Cardiac atrium fibroblast (primary cell): Measurements from ENCODE around the gene ST6GALNAC4. TPM values are rescaled to one million over a fixed set of nuclear protein-coding genes. Genes with fewer than 3 reads are reported as not detected.

Experiments
- total RNA-seq: library from RNA; depleted of rRNA; stranded (reverse); fragments of >200 nt; gene quantifications from 2 replicates; pipeline ENCODE4 v1.2.3, GENCODE V29; 2015

ST6GALNAC4 gene, protein sequence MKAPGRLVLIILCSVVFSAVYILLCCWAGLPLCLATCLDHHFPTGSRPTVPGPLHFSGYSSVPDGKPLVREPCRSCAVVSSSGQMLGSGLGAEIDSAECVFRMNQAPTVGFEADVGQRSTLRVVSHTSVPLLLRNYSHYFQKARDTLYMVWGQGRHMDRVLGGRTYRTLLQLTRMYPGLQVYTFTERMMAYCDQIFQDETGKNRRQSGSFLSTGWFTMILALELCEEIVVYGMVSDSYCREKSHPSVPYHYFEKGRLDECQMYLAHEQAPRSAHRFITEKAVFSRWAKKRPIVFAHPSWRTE
- total RNA-seq, result 66.1 and 73.9 TPM in 2 replicates

DNA sequence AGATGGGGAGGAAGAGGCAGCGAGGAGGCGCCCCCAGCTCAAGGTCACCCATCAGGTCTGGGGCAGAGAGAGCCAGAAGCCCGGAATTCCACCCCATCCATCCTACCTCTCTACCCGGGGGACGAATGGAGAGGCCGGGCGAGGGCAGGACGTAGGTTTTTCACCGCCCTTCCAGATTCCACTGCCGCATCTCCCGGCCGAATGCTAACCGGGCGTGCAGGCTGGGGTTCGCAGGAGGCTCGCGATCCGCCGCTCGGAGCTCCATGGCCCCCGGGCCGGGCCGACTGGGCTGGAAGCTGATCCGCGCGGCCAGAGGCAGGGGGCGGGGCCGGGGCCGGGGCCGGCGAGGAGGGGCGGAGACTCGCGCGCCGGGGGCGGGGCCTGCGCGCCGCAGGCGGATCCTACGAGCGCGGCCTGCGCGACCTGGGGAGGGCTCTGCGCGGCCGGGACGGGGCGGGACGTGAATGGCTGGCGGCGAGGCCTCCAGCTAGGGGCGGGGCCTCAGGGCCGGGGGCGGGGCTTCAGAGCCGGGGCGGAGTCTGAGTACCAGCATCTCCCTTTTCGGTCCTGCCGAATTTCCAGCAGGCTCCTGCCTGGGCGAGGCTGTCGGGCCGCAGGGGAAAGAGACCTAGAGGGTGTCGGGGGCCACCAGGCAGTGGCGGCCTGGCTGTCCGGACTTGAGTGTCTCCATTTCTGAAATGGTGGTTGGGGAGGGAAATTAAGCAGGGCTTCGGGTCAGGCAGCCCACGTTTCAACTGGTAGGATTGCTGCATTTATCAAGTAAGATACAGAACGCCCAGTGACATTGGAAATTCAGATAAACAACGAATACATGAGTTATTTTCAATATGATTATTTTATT, at the start of gene ST6GALNAC4:
Gene ST6GALNAC4, minus strand, starts transcription at position 322 of the 862 bp plus-strand sequence. CDS start 622 bp downstream, outside the sequence.

DNA sequence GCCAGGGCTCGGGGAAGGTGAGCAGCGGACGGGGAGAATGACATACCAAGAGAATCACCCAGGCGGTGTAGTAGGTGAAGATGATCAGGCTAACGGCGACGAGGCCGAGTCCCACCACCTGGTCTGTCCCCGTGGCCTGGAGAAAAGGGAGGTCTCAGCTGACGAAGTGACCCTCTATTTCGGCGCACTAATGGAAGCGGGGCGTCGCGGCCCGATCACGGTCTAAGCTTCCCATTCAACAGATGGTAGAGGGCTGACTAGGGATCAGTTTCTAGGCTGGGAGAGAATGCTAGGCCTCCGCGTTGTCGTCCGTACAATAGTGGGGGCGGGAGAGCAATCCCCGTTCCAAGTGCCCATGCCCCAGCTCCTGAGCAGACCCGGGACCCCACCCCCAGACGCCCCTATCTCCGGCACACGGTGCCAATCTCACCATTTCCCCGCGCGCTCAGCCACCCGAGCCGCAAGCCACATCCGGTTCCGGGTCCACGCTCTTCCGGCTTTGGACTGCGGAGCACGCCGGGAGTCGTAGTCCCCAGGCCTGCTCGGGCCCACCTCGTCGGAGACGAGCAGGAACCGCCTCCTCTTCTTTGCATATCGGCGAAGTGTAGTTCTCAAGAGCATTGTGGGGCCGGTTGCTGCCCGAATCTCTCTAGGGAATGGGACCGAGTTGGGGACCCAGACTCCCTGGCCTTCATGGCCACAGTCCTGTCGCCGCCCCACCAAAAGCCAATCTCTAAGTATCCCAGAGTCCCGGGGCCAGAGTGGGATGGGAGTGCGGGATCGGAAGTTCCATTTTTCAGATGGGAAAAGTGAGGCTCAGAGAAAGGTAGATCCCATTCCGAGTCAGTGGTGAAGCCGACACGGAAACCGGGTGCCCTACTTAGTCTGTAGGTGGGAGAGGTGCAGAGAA, 20.8 kb upstream of the ST6GALNAC4 start, which contains the start of gene DPM2:
Gene DPM2, minus strand, starts transcription at position 467 of the 910 bp plus-strand sequence. Its CDS starts 34 bp downstream, at position 433.

DNA sequence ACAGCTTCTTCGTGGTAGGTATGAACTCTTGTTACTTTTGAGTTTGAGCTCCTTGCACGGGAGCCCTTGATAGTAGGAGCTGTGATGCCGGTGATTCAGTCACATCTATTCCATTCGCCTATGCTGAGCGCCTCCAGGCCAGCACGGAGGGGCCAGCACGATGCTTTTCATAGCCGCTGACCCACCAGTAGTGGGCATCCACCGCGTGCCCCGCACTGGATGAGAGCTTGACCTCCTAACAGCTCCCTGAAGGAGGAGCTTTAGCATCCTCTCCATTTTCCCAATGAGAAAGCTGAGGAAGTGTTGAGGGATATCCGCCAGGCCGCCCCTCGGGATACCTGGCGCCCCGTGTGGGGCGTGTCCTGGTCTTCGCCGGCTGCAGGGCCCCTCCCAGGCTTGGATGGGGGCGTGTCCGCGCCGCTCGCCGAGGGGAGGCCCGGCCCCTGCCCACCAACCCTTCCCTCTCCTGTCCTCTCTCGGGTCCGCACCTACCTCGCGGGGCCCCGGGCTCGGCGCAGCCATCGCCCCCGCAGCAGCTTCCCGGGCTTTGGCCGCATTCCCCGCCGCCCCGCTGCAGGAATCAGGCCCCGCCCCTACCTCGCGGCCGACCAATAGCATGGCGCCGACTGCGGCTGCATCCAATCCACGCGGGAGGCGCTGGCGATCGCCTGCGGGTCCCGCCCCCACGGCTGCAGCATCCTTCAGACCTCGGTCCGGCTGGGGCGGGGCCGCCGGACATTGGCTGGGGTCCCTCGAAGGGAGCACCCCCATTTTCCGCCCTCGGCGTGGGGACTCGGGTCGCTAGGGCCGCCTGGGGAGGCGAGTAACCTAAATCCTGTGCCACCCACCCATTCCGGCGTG, 13.6 kb upstream of the ST6GALNAC4 start, which contains the start of gene PIP5KL1:
Gene PIP5KL1, minus strand, starts transcription at position 547 of the 861 bp plus-strand sequence. Its CDS starts 25 bp downstream, at position 522.

DNA sequence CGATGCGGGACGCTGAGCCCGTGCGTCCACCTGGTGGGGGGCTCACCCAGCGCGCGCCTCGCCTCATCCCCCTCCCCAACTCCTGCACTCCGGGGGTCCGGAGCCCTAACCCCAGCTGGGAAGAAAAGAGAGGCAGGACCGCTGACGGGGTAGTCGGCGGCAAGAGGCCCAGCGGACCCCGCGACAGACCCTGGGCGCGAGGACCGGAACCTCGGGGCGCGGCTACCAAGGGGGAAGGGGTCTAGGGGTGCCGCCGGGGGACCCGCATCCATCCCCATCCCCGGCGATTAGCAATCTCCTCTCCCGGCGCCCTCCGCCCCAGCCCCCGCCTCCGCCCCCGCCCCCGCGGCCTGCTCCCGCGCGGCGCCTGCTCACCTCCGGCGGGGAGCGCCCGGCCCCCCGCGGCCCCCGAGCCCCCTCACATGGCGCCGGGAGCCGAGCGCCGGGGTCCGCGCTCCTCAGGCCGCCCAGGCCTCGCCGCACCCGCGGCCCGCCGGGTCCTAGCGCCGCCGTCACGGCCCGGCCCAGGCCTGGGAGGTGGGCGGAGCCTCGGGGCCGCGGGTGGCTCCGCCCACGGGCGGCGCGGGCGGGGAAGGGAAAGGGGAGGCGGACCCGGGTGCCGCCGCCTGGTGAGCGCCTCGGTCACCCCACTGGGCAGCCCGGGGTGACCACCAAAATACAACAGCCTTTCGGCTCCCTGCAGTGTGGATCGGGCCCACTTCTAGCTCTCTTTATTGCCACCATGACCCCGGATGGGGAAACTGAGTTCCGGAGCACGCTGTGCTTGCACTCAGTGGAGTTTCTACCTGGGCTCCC, 17.5 kb downstream of the ST6GALNAC4 start, which contains the start of gene ST6GALNAC6:
Gene ST6GALNAC6, minus strand, starts transcription at position 476 of the 816 bp plus-strand sequence. CDS start 1,622 bp downstream, outside the sequence.

DNA sequence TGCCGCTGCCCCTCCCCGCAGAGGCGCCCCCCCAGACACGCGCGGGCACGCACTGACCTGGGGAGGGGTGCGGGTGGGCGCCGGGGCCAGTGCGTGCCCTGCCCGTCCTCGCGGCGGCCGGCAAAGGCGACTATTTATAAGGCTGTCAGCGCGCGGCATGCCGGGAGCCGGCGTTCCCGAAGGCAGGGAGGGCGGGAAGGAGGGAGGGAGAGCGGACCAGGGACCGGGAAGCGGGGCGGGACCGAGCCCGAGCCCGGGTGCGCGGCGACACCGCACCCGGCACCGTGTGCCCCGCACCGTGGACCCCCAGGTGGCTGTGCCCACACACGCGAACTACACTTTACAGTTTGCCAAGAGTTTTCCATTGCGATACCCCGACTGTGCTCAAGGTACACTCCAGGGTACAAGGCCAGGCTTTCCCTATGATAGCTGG, 39.3 kb downstream of the ST6GALNAC4 start, which contains the start of gene AK1:
Gene AK1, minus strand, starts transcription at position 110 of the 433 bp plus-strand sequence. CDS start 3,058 bp downstream, outside the sequence.

Other genes with a start within 250 kb of the ST6GALNAC4 start
- gene CFAP157, start 210.1 kb downstream of the ST6GALNAC4 start, total RNA-seq, result not detected in 2 replicates
- 24.6 and 39.2 TPM in 2 replicates for gene PTRH1, start 201.4 kb downstream of the ST6GALNAC4 start, total RNA-seq
- gene TTC16, start 201.0 kb downstream of the ST6GALNAC4 start, total RNA-seq, result 0.16 TPM in 1 of 2 replicates, not detected in the other
- gene TOR2A, start 181.7 kb downstream of the ST6GALNAC4 start, total RNA-seq, result 9.4 and 12.5 TPM in 2 replicates
- 2.5 and 2.6 TPM in 2 replicates for gene SH2D3C, start 138.4 kb downstream of the ST6GALNAC4 start, total RNA-seq
- 41.8 and 48.0 TPM in 2 replicates for gene CDK9, start 131.0 kb downstream of the ST6GALNAC4 start, total RNA-seq
- 24.9 and 29.3 TPM in 2 replicates for gene FPGS, start 114.2 kb downstream of the ST6GALNAC4 start, total RNA-seq
- 570 and 620 TPM in 2 replicates for gene ENG, start 62.4 kb downstream of the ST6GALNAC4 start, total RNA-seq
- 91.3 and 105 TPM in 2 replicates for gene AK1, start 39.4 kb downstream of the ST6GALNAC4 start, total RNA-seq
- 108 and 138 TPM in 2 replicates for gene ST6GALNAC6, start 17.4 kb downstream of the ST6GALNAC4 start, total RNA-seq
- 2.8 and 16.4 TPM in 2 replicates for gene PIP5KL1, start 13.7 kb upstream of the ST6GALNAC4 start, total RNA-seq
- gene DPM2, start 20.8 kb upstream of the ST6GALNAC4 start, total RNA-seq, result 7.8 and 15.6 TPM in 2 replicates
- 6.1 and 6.6 TPM in 2 replicates for gene EEIG1, start 63.9 kb upstream of the ST6GALNAC4 start, total RNA-seq
- 6.5 and 7.3 TPM in 2 replicates for gene NAIF1, start 150.3 kb upstream of the ST6GALNAC4 start, total RNA-seq
- gene SLC25A25, start 151.2 kb upstream of the ST6GALNAC4 start, total RNA-seq, result 16.2 and 20.4 TPM in 2 replicates
- 53.9 and 68.1 TPM in 2 replicates for gene PTGES2, start 210.7 kb upstream of the ST6GALNAC4 start, total RNA-seq
- not detected in 2 replicates for gene LCN2, start 232.4 kb upstream of the ST6GALNAC4 start, total RNA-seq
- gene BBLN, start 243.2 kb upstream of the ST6GALNAC4 start, total RNA-seq, result 121 and 194 TPM in 2 replicates